GM19035 (cell line): Measurements from ENCODE around the gene MANEAL.
A peak's percentile ranks its signal among the peaks of the same experiment; 100 is the strongest.

Source experiments
- ATAC-seq: cut with Tn5 transposase; IDR thresholded peaks from one replicate; pipeline ENCODE4 v1.9.1; 2021; ENCODE audit not compliant: unreplicated experiment

Gene MANEAL

GRCh38 chr1:37782491-37782890 lies 11.2 kb upstream of the MANEAL start:
- no peak for ATAC-seq

GRCh38 chr1:37792943-37793686 lies 532 bp upstream of the MANEAL start:
- no peak for ATAC-seq

GRCh38 chr1:37794372-37795339 lies 1.0 kb downstream of the MANEAL start:
- peak; percentile 39 for ATAC-seq

- no peak for ATAC-seq
Observed at GRCh38 chr1:37795340-37796125, 1.9 kb downstream of the MANEAL start.

GRCh38 chr1:37797750-37798345 lies 4.2 kb downstream of the MANEAL start:
- no peak for ATAC-seq

- ATAC-seq: no peak
Observed at GRCh38 chr1:37802439-37802838, 8.8 kb downstream of the MANEAL start.

- ATAC-seq: no peak
Observed at GRCh38 chr1:37807220-37807554, 13.5 kb downstream of the MANEAL start.

GRCh38 chr1:37807555-37808368 lies 14.1 kb downstream of the MANEAL start, which contains the start of the genes C1orf122 and YRDC:
Gene C1orf122, plus strand, starts transcription at chr1:37807790. Its CDS starts 615 bp downstream, at chr1:37808405.
Gene YRDC, minus strand, starts transcription at chr1:37808208. Its CDS starts 28 bp downstream, at chr1:37808180.
- ATAC-seq: peak; percentile 90

- ATAC-seq: peak; percentile 37
Observed at GRCh38 chr1:37808369-37809319, 15.0 kb downstream of the MANEAL start.

GRCh38 chr1:37809942-37810341 lies 16.3 kb downstream of the MANEAL start:
- no peak for ATAC-seq

GRCh38 chr1:37811027-37811655 lies 17.5 kb downstream of the MANEAL start:
- no peak for ATAC-seq

GRCh38 chr1:37813529-37814145 lies 20.0 kb downstream of the MANEAL start:
- ATAC-seq: no peak

- no peak for ATAC-seq
Observed at GRCh38 chr1:37814252-37814651, 20.6 kb downstream of the MANEAL start.

- ATAC-seq: no peak
Observed at GRCh38 chr1:37817481-37817880, 23.8 kb downstream of the MANEAL start.

GRCh38 chr1:37821481-37821880 lies 27.8 kb downstream of the MANEAL start:
- ATAC-seq: no peak

- ATAC-seq: no peak
Observed at GRCh38 chr1:37822906-37823815, 29.5 kb downstream of the MANEAL start.

GRCh38 chr1:37824001-37824400 lies 30.4 kb downstream of the MANEAL start:
- no peak for ATAC-seq
